T-helper 2 cell (primary cell): ENCODE measurements around the gene CYB5A.

Source experiments
- DNase-seq, 5 experiments: peaks; one replicate each; pipeline versions ENCODE4 v3.0.0 to v3.0.0-alpha.2; 2012 to 2022

Gene CYB5A

DNA sequence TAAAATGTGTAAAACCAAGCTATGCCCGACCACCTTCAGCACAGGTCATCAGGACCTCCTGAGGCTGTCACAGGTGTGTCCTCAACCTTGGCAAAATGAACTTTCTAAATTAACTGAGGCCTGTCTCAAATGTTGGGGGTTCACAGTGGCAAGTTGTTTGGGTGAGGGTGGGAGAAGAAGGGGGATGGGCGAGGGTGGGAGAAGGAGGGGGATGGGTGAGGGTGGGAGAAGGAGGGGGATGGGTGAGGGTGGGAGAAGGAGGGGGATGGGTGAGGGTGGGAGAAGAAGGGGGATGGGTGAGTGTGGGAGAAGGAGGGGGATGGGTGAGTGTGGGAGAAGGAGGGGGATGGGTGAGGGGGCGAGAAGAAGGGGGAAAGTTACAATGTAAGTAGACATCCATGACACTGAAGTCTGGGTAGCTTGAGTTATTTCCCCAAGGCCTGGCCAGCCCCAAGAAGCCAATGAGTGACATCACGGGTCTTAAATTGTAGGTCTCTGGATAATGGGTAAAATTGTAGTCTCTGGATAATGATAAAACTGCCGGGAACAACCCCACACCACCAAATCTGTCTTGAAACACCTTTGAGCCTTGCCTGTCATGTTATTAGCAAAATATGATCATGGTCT, 87.1 kb downstream of the CYB5A start:
- DNase-seq: peak in 1 of 5 experiments; percentile 41

DNA sequence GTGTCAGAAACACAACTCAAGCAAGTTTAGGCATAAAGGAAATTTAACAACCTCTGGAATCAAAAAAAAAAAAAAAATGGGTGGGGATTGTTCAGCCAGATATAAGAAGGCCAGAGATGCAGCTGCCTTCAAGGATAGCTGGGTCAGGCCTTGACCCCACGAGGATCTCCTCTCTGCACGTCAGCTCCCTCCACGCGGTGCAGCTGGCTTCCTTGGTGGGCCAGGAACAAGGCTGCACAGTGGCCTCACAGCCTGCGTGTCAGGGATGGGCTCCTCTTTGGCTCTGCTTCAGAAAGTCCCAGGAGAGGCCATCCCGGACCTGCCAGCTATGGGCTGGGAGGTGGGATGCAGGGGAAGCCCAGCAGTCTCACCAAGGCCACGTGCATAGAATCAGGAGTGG, 88.0 kb downstream of the CYB5A start:
- no peak for DNase-seq
